H1 (cell line): ENCODE results near the gene PSMB9.

ENCODE experiments used
- CTCF ChIP-seq, 3 experiments: IDR thresholded peaks; 1 replicate in 2 of 3; 2 replicates in 1 of 3; pipeline versions ENCODE4 v1.5.1 to v1.6.1; 2011; ENCODE audit warnings: low read length in 3 of 3, mild to moderate bottlenecking in 3 of 3, inconsistent platforms in 2 of 3, low read depth in 1 of 3, moderate library complexity in 1 of 3; ENCODE audit not compliant: insufficient read depth in 1 of 3; ENCODE audit errors: control extremely low read depth in 1 of 3
- EZH2 ChIP-seq: fragments of 200-600 bp; sonication (generic); IDR thresholded peaks from 2 replicates; pipeline ENCODE4 v1.7.1; 2012; ENCODE audit warnings: low read depth, mild to moderate bottlenecking, moderate library complexity, low read length, inconsistent platforms; ENCODE audit not compliant: severe bottlenecking
- MAFK ChIP-seq: IDR thresholded peaks from 2 replicates; pipeline ENCODE4 v1.6.1; 2012; ENCODE audit warnings: low read depth, mild to moderate bottlenecking, improper control_type of control experiment, low read length
- MAX ChIP-seq: IDR thresholded peaks from 2 replicates; pipeline ENCODE4 v1.6.1; 2012; ENCODE audit warnings: inconsistent platforms
- POLR2AphosphoS5 ChIP-seq: IDR thresholded peaks from 2 replicates; pipeline ENCODE4 v1.6.1; 2011; ENCODE audit warnings: low read depth, low read length

GRCh38 chr6:32868257-32868788, 14.3 kb downstream of the PSMB9 start:
- peak in 2 of 3 experiments; percentile 73 to 85; a peak in 3 of 4 replicates for TF ChIP-seq CTCF (IDR thresholded peaks at IDR 0.05; ENCODE audit: control extremely low read depth in 1 of 3, insufficient read depth in 1 of 3, low read depth in 1 of 3, low read length in 3 of 3)
- TF ChIP-seq EZH2 = no peak
- TF ChIP-seq MAX = no peak
- TF ChIP-seq MAFK = no peak
- TF ChIP-seq POLR2AphosphoS5 = no peak
